H1 (cell line): ENCODE data around the gene SNX30. TPM values are rescaled to one million over a fixed set of nuclear protein-coding genes. Genes with fewer than 3 reads are reported as not detected.

ENCODE experiments used
- CTCF ChIA-PET: fragments of 300-600 bp; sonication (Branson Sonifier 250); formaldehyde crosslinking; loops from one replicate; lab custom pipeline; 2021; ENCODE audit not compliant: partially characterized antibody; lab: Charles Lee
- POLR2A ChIA-PET: fragments of 300-600 bp; sonication (Branson Sonifier 250); formaldehyde crosslinking; loops from one replicate; lab custom pipeline; 2021; ENCODE audit warnings: inconsistent platforms; ENCODE audit not compliant: partially characterized antibody; lab: Charles Lee
- DNase-seq, 2 experiments: peaks; one replicate each; pipeline versions ENCODE4 v3.0.0 to v3.0.0-alpha.2; 2010 to 2022; ENCODE audit warnings: low spot score in 2 of 2, low read depth in 1 of 2, mixed read lengths in 1 of 2
- FAIRE-seq: peaks from 2 replicates; lab custom pipeline; 2011; peaks lifted over from hg19 to GRCh38; lab: Jason Lieb, UNC
- H2AFZ ChIP-seq: 2 replicates; pipeline ENCODE4 v1.8.1; 2012; ENCODE audit warnings: low read length, inconsistent platforms
- H2AK5ac ChIP-seq: 2 replicates; pipeline ENCODE4 v1.6.1; 2013; ENCODE audit warnings: low read depth, low read length
- H2BK120ac ChIP-seq: replicated peaks from 2 replicates; pipeline ENCODE3; 2013; ENCODE audit warnings: low read depth, low read length, inconsistent platforms
- H2BK12ac ChIP-seq: 2 replicates; pipeline ENCODE4 v1.6.1; 2013; ENCODE audit warnings: low read depth, low read length
- H2BK15ac ChIP-seq: 2 replicates; pipeline ENCODE4 v1.6.1; 2013; ENCODE audit warnings: low read length
- H2BK20ac ChIP-seq: 2 replicates; pipeline ENCODE4 v1.6.1; 2013; ENCODE audit warnings: low read length
- H2BK5ac ChIP-seq: 2 replicates; pipeline ENCODE4 v1.6.1; 2013; ENCODE audit warnings: low read depth, low read length
- H3K14ac ChIP-seq: 2 replicates; pipeline ENCODE4 v1.6.1; 2013; ENCODE audit warnings: inconsistent platforms; ENCODE audit not compliant: insufficient read length
- H3K18ac ChIP-seq: 2 replicates; pipeline ENCODE4 v1.6.1; 2013; ENCODE audit warnings: low read length; ENCODE audit errors: extremely low read depth
- H3K23ac ChIP-seq: 2 replicates; pipeline ENCODE4 v1.6.1; 2013; ENCODE audit warnings: inconsistent platforms; ENCODE audit not compliant: insufficient read length
- H3K23me2 ChIP-seq: 2 replicates; pipeline ENCODE4 v1.6.1; 2013; ENCODE audit warnings: low read depth, low read length
- H3K27ac ChIP-seq: 2 replicates; pipeline ENCODE4 v1.6.1; 2011; ENCODE audit warnings: low read depth, low read length, inconsistent platforms
- H3K27me3 ChIP-seq, 4 experiments: replicated peaks in 1 of 4; 1 replicate in 1 of 4; 2 replicates in 3 of 4; pipeline versions ENCODE4 v1.6.1 to v1.8.1; 2011 to 2013; ENCODE audit warnings: low read length in 3 of 4, mild to moderate bottlenecking in 3 of 4, inconsistent platforms in 2 of 4, mixed read lengths in 2 of 4, moderate library complexity in 1 of 4; ENCODE audit not compliant: control insufficient read depth in 3 of 4, insufficient read depth in 3 of 4; ENCODE audit errors: extremely low read depth in 1 of 4
- H3K36me3 ChIP-seq, 4 experiments: 2 replicates each; pipeline versions ENCODE4 v1.6.1 to v1.8.1; 2011 to 2013; ENCODE audit warnings: mild to moderate bottlenecking in 4 of 4, low read length in 3 of 4, moderate library complexity in 2 of 4, control low read depth in 1 of 4, inconsistent platforms in 1 of 4; ENCODE audit not compliant: insufficient read depth in 4 of 4, control insufficient read depth in 2 of 4
- H3K4ac ChIP-seq: replicated peaks from 2 replicates; pipeline ENCODE3; 2013; ENCODE audit warnings: low read length, low read depth, mixed read lengths, inconsistent platforms; ENCODE audit not compliant: insufficient read length
- H3K4me1 ChIP-seq, 4 experiments: replicated peaks in 1 of 4; 1 replicate in 1 of 4; 2 replicates in 3 of 4; pipeline versions ENCODE4 v1.6.1 to v1.8.1; 2011 to 2013; ENCODE audit warnings: low read length in 3 of 4, inconsistent platforms in 2 of 4, mixed read lengths in 1 of 4; ENCODE audit not compliant: insufficient read depth in 4 of 4, control insufficient read depth in 3 of 4
- H3K4me2 ChIP-seq, 2 experiments: 2 replicates each; pipeline versions ENCODE4 v1.6.1 to v1.8.1; 2011 to 2013; ENCODE audit warnings: low read depth in 2 of 2, low read length in 2 of 2, control low read depth in 1 of 2, inconsistent platforms in 1 of 2, mild to moderate bottlenecking in 1 of 2; ENCODE audit not compliant: insufficient read depth in 1 of 2
- H3K4me3 ChIP-seq, 4 experiments: fragments of 200-600, 300-600 bp in 1 of 4; sonication (generic), shearing (Covaris generic), sonication (Bioruptor Twin) in 1 of 4; 2 replicates each; pipeline versions ENCODE4 v1.5.1 to v1.8.1; 2011 to 2016; ENCODE audit warnings: low read length in 4 of 4, low read depth in 3 of 4, control low read depth in 2 of 4, inconsistent platforms in 2 of 4, mild to moderate bottlenecking in 2 of 4, mixed read lengths in 1 of 4, moderate library complexity in 1 of 4; ENCODE audit not compliant: insufficient read depth in 2 of 4; ENCODE audit errors: extremely low read depth in 1 of 4
- H3K56ac ChIP-seq: replicated peaks from 2 replicates; pipeline ENCODE3; 2013; ENCODE audit warnings: low read depth, mild to moderate bottlenecking, mixed read lengths, low read length, inconsistent platforms; ENCODE audit not compliant: insufficient read length
- H3K79me1 ChIP-seq: 2 replicates; pipeline ENCODE4 v1.6.1; 2013; ENCODE audit warnings: low read depth, low read length, control low read depth
- H3K79me2 ChIP-seq, 2 experiments: 2 replicates each; pipeline versions ENCODE4 v1.6.1 to v1.8.1; 2012 to 2013; ENCODE audit warnings: low read length in 2 of 2, mild to moderate bottlenecking in 2 of 2, inconsistent platforms in 1 of 2; ENCODE audit not compliant: insufficient read depth in 2 of 2, control insufficient read depth in 1 of 2
- H3K9ac ChIP-seq, 4 experiments: replicated peaks in 1 of 4; 1 replicate in 1 of 4; 2 replicates in 3 of 4; pipeline versions ENCODE4 v1.6.1 to v1.8.1; 2011 to 2013; ENCODE audit warnings: low read depth in 3 of 4, low read length in 3 of 4, control low read depth in 2 of 4, mild to moderate bottlenecking in 2 of 4, moderate library complexity in 2 of 4, inconsistent platforms in 1 of 4; ENCODE audit errors: extremely low read depth in 1 of 4
- H3K9me3 ChIP-seq, 2 experiments: 2 replicates each; pipeline versions ENCODE4 v1.6.1 to v1.8.1; 2012 to 2013; ENCODE audit warnings: mild to moderate bottlenecking in 2 of 2, moderate library complexity in 2 of 2, control low read depth in 1 of 2, inconsistent platforms in 1 of 2, low read depth in 1 of 2, low read length in 1 of 2, mixed read lengths in 1 of 2; ENCODE audit not compliant: insufficient read depth in 2 of 2
- H4K20me1 ChIP-seq, 2 experiments: replicated peaks in 1 of 2; 2 replicates each; pipeline versions ENCODE3 to v1.8.1; 2011 to 2013; ENCODE audit warnings: inconsistent platforms in 2 of 2, low read length in 2 of 2, mild to moderate bottlenecking in 1 of 2; ENCODE audit not compliant: insufficient read depth in 2 of 2, control insufficient read depth in 1 of 2
- H4K5ac ChIP-seq: 2 replicates; pipeline ENCODE4 v1.6.1; 2013; ENCODE audit warnings: low read length, low read depth, mixed read lengths, inconsistent platforms; ENCODE audit not compliant: insufficient read length
- H4K8ac ChIP-seq: 2 replicates; pipeline ENCODE4 v1.8.0; 2013; ENCODE audit warnings: mild to moderate bottlenecking, moderate library complexity, low read length, inconsistent platforms; ENCODE audit not compliant: insufficient read depth; ENCODE audit errors: extremely low read depth
- H4K91ac ChIP-seq: replicated peaks from 2 replicates; pipeline ENCODE3; 2013; ENCODE audit warnings: low read length, mixed read lengths, inconsistent platforms; ENCODE audit not compliant: insufficient read length
- CHD2 ChIP-seq: IDR thresholded peaks from 2 replicates; pipeline ENCODE4 v1.6.1; 2012; ENCODE audit warnings: low read length, improper control_type of control experiment
- EP300 ChIP-seq, 2 experiments: IDR thresholded peaks; 1 replicate in 1 of 2; 2 replicates in 1 of 2; pipeline ENCODE4 v1.6.1; 2011 to 2012; ENCODE audit warnings: low read depth in 2 of 2, low read length in 2 of 2, mild to moderate bottlenecking in 2 of 2, borderline replicate concordance in 1 of 2, inconsistent platforms in 1 of 2, moderate library complexity in 1 of 2
- GTF2F1 ChIP-seq: IDR thresholded peaks from 2 replicates; pipeline ENCODE4 v1.6.1; 2012; ENCODE audit warnings: low read depth, low read length, improper control_type of control experiment, borderline replicate concordance
- JUN ChIP-seq: IDR thresholded peaks from 2 replicates; pipeline ENCODE4 v1.6.1; 2011; ENCODE audit warnings: low read depth, mild to moderate bottlenecking, improper control_type of control experiment, low read length
- KDM1A ChIP-seq: fragments of 200-600, 300-600 bp; sonication (generic); IDR thresholded peaks from 2 replicates; pipeline ENCODE4 v1.7.1; 2016; ENCODE audit warnings: mild to moderate bottlenecking, low read length, borderline replicate concordance
- KDM5A ChIP-seq: fragments of 200-600 bp; IDR thresholded peaks from 2 replicates; pipeline ENCODE4 v1.7.1; 2012; ENCODE audit warnings: mild to moderate bottlenecking, low read length, inconsistent platforms, mixed read lengths
- PHF8 ChIP-seq: fragments of 200-600 bp; sonication (generic); conservative IDR thresholded peaks from 2 replicates; pipeline ENCODE4 v1.7.1; 2012; ENCODE audit warnings: low read depth, mild to moderate bottlenecking, inconsistent platforms, low read length, moderate library complexity
- POLR2A ChIP-seq, 2 experiments: IDR thresholded peaks; 1 replicate in 1 of 2; 2 replicates in 1 of 2; pipeline ENCODE4 v1.6.1; 2011; ENCODE audit warnings: low read depth in 2 of 2, low read length in 2 of 2, mild to moderate bottlenecking in 2 of 2; ENCODE audit errors: control extremely low read depth in 1 of 2
- RXRA ChIP-seq: IDR thresholded peaks from 2 replicates; pipeline ENCODE4 v1.6.1; 2011; ENCODE audit warnings: low read depth, mild to moderate bottlenecking, low read length, moderate library complexity; ENCODE audit not compliant: insufficient read depth
- TEAD4 ChIP-seq: IDR thresholded peaks from 2 replicates; pipeline ENCODE4 v1.6.1; 2012; ENCODE audit warnings: low read depth, low read length, inconsistent platforms, mixed read lengths
- WGBS, 2 experiments: shearing (Covaris generic) in 1 of 2; methylation state at CpG; one replicate each; pipeline versions ENCODE4 v1.1.6 to v1.1.7; 2013 to 2015; ENCODE audit warnings: low lambda C conversion rate in 2 of 2, mixed read lengths in 2 of 2, inconsistent platforms in 1 of 2, low coverage in 1 of 2, missing lambda C conversion rate in 1 of 2; ENCODE audit not compliant: insufficient replicate concordance in 2 of 2, insufficient coverage in 1 of 2, insufficient read length in 1 of 2; ENCODE audit errors: extremely low coverage in 1 of 2, missing lambda C conversion rate in 1 of 2; 5-methylcytosine and 5-hydroxymethylcytosine counted together
- polyA plus RNA-seq, 7 experiments: library from polyadenylated mRNA; depleted of rRNA in 3 of 7; stranded (reverse) in 5 of 7; unstranded in 2 of 7; fragments of >200 nt in 5 of 7; fragments of 200-250 nt in 2 of 7; gene quantifications; 1 replicate in 5 of 7; 2 replicates in 1 of 7; 4 replicates in 1 of 7; pipeline versions ENCODE4 v1.2.1 to v1.2.3, GENCODE V29; 2011 to 2013; ENCODE audit warnings: missing spikeins in 2 of 7, mixed read lengths in 2 of 7
- total RNA-seq: library from RNA; stranded (reverse); fragmentation: NEBNext Ultra II Directional; extraction: Animal tissue kit (Norgen Biotek cat#: 25700); gene quantifications from 2 replicates; pipeline ENCODE4 v1.2.1, GENCODE V29; 2021

Gene SNX30
- total and polyA plus RNA-seq, 2 of the 8 experiments (the other 6 are each of a cell fraction or from before 2014, with no cell fraction given) = 4.0 to 12.2 TPM

GRCh38 chr9:112780450-112781036, 30.0 kb downstream of the SNX30 start:
- H2AFZ ChIP-seq = no peak overlapping the region
- H4K91ac ChIP-seq = no peak overlapping the region
- no peak for DNase-seq
- no peak overlapping the region for H4K5ac ChIP-seq
- H3K56ac ChIP-seq = no peak overlapping the region
- no peaks in the 10 kb centered on the region; a peak in 1 of 7 replicates for H3K27me3 ChIP-seq
- H2BK120ac ChIP-seq = no peak overlapping the region
- H3K4me1 ChIP-seq = peaks cover 0 to 3% (median 2%) of the 10 kb centered on the region in 4 experiments; a peak in 3 of 7 replicates
- H2BK15ac ChIP-seq = no peak overlapping the region
- 93% methylated on average over 6 of the region's 6 CpGs; no CpG with 5 or more reads in 1 of the 2 experiments for WGBS, 2 experiments
- H3K9me3 ChIP-seq = no peaks in the 10 kb centered on the region
- H3K14ac ChIP-seq = no peak overlapping the region
- no peak overlapping the region for H3K9ac ChIP-seq
- no peak overlapping the region for H3K23ac ChIP-seq
- no peak overlapping the region for H2BK12ac ChIP-seq
- H3K27ac ChIP-seq = no peak overlapping the region
- H3K36me3 ChIP-seq = no peaks in the 10 kb centered on the region
- H3K23me2 ChIP-seq = peaks cover 2% of the 10 kb centered on the region; the same call in 1 of the 2 replicates
- POLR2A ChIA-PET = interaction anchor here (0.9 kb wide), 1 partner anchor 29 kb away, joined by 3 read pairs; the partner anchor contains the start of gene SNX30
- peaks cover 0 to 4% of the 10 kb centered on the region in 2 experiments for H4K20me1 ChIP-seq
- no peak overlapping the region for H2AK5ac ChIP-seq
- H3K18ac ChIP-seq = no peak overlapping the region
- no peak for TF ChIP-seq PHF8
- no peak for TF ChIP-seq KDM5A
- no peak for TF ChIP-seq GTF2F1
- no peak for TF ChIP-seq POLR2A (IDR thresholded peaks at IDR 0.05; ENCODE audit: control extremely low read depth in 1 of 2, low read depth in 2 of 2, low read length in 2 of 2)
- no peak for TF ChIP-seq KDM1A
- no peak for TF ChIP-seq EP300 (IDR thresholded peaks at IDR 0.05; ENCODE audit: borderline replicate concordance in 1 of 2, low read depth in 2 of 2, low read length in 2 of 2)
- TF ChIP-seq CHD2 = no peak
- no peak for TF ChIP-seq RXRA
- no peak for TF ChIP-seq TEAD4
- TF ChIP-seq JUN = no peak
- TF ChIP-seq, all 59 proteins: peak for 0
- no peak for FAIRE-seq
- H2BK20ac ChIP-seq = no peak overlapping the region
- CTCF ChIA-PET = interaction anchor here (1.2 to 2.3 kb wide), 2 partner anchors 17 to 28 kb away, joined by 3 to 10 read pairs; no protein-coding TSS in a partner anchor
- no peak overlapping the region for H3K4me2 ChIP-seq
- H3K4ac ChIP-seq = no peak overlapping the region
- no peak overlapping the region for H3K4me3 ChIP-seq
- H3K79me1 ChIP-seq = no peaks in the 10 kb centered on the region; the same call in 1 of the 2 replicates
- no peaks in the 10 kb centered on the region; a peak in 1 of 4 replicates for H3K79me2 ChIP-seq
- H4K8ac ChIP-seq = no peak overlapping the region
- H2BK5ac ChIP-seq = no peak overlapping the region
